Sciatic nerve (tissue), 2 donors: ENCODE results near the gene ASF1B. TPM values are rescaled to one million over a fixed set of nuclear protein-coding genes. Genes with fewer than 3 reads are reported as not detected.

Experiments used
- ATAC-seq: fragments of 200-7000 bp; cut with Tn5 transposase; one replicate; pipeline ENCODE4 v1.9.1; 2020; ENCODE audit warnings: mild to moderate bottlenecking, moderate library complexity
- DNase-seq: peaks from one replicate; pipeline ENCODE4 v3.0.0-alpha.2; 2020; ENCODE audit warnings: low spot score
- intact Hi-C: fragments of 100-400 bp; cut with DNase I; formaldehyde crosslinking; loops from one replicate; pipeline ENCODE4 v1.14.2; 2022
- total RNA-seq: library from RNA; stranded (reverse); fragmentation: NEBNext Ultra II Directional; extraction: Animal tissue kit (Norgen Biotek cat#: 25700); gene quantifications from one replicate; pipeline ENCODE4 v1.2.1, GENCODE V29; 2021
- donor health status: DM: no; HTN: no; CAD: no.
- donor health status: DM: no; HTN: no; CAD: no.

The ASF1B gene
- total RNA-seq, 1 donor from 2014 or later = 0.22 TPM

- ATAC-seq (peak; percentile 58), DNase-seq (peak; percentile 83)
- intact Hi-C loops = no loop called here
Measured at GRCh38 chr19:14073261-14073924, 63.0 kb downstream of the ASF1B start.

- intact Hi-C loops = no loop called here
- ATAC-seq = peak; percentile 3
- peak; percentile 68 for DNase-seq
Measured at GRCh38 chr19:14072535-14073260, 63.7 kb downstream of the ASF1B start, which contains the start of gene MISP3. TSS of gene MISP3 (plus strand) at chr19:14072786. CDS start at chr19:14073310, 524 bp downstream.

- intact Hi-C loops = no loop called here
- ATAC-seq (no peak), DNase-seq (no peak)
Measured at GRCh38 chr19:14070268-14071050, 65.9 kb downstream of the ASF1B start.

Other genes with a start within 250 kb of the ASF1B start
- 3.4 TPM for gene BRME1, start 230.5 kb downstream of the ASF1B start, total RNA-seq
- 45.3 TPM for gene CC2D1A, start 230.4 kb downstream of the ASF1B start, total RNA-seq
- 17.8 TPM for gene PODNL1, start 198.2 kb downstream of the ASF1B start, total RNA-seq
- 24.7 TPM for gene DCAF15, start 184.1 kb downstream of the ASF1B start, total RNA-seq
- 16.1 TPM for gene RFX1, start 130.3 kb downstream of the ASF1B start, total RNA-seq
- not detected for gene RLN3, start 108.4 kb downstream of the ASF1B start, total RNA-seq
- 5.7 TPM for gene IL27RA, start 104.8 kb downstream of the ASF1B start, total RNA-seq
- gene PALM3, start 74.5 kb downstream of the ASF1B start, total RNA-seq = 4.5 TPM
- gene MISP3, start 63.8 kb downstream of the ASF1B start, total RNA-seq = 5.6 TPM
- not detected for gene C19orf67, start 50.8 kb downstream of the ASF1B start, total RNA-seq
- 22.2 TPM for gene SAMD1, start 45.8 kb downstream of the ASF1B start, total RNA-seq
- gene PRKACA, start 18.8 kb downstream of the ASF1B start, total RNA-seq = 78.0 TPM
- gene ADGRL1, start 69.6 kb upstream of the ASF1B start, total RNA-seq = 11.8 TPM
- 38.7 TPM for gene ADGRE5, start 244.9 kb upstream of the ASF1B start, total RNA-seq